OCI-LY1 (cell line): Measurements from ENCODE around the gene C19orf67.

Experiments used
- EZH2 ChIP-seq: fragments of 200-600 bp; sonication (generic), shearing (Covaris generic); IDR thresholded peaks from 2 replicates; pipeline ENCODE4 v1.8.0; 2017; ENCODE audit warnings: borderline replicate concordance, mixed run types, mild to moderate bottlenecking, antibody characterized with exemption, low read length, moderate library complexity, mixed read lengths
- TF ChIP-seq, protein P1 (sequence below): fragments of 200-600 bp; sonication (generic), shearing (Covaris generic); IDR thresholded peaks from 2 replicates; pipeline ENCODE4 v1.5.1; 2017; ENCODE audit warnings: mild to moderate bottlenecking, antibody characterized with exemption, low read length, moderate library complexity, mixed read lengths

DNA sequence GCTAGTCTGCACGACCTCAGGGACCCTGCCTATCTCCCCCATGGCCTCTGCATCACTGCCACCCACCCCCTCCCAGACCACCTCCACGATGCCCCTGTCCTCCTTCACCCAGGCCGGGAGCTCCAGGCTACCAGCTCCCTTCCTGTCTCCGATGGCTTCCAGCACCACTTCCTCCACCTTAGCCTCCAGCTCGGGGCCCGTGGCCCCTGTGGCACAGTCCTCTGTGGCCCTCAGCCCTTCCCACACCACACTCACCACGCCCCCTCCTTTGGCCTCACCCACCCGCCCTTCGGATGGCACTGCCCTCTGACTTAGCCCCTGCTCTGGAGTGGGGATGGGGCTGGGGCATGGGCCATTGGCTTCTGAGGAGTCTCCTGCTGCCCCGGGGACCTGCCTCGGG lies 30.9 kb downstream of the C19orf67 start:
- TF ChIP-seq, protein P1, sequence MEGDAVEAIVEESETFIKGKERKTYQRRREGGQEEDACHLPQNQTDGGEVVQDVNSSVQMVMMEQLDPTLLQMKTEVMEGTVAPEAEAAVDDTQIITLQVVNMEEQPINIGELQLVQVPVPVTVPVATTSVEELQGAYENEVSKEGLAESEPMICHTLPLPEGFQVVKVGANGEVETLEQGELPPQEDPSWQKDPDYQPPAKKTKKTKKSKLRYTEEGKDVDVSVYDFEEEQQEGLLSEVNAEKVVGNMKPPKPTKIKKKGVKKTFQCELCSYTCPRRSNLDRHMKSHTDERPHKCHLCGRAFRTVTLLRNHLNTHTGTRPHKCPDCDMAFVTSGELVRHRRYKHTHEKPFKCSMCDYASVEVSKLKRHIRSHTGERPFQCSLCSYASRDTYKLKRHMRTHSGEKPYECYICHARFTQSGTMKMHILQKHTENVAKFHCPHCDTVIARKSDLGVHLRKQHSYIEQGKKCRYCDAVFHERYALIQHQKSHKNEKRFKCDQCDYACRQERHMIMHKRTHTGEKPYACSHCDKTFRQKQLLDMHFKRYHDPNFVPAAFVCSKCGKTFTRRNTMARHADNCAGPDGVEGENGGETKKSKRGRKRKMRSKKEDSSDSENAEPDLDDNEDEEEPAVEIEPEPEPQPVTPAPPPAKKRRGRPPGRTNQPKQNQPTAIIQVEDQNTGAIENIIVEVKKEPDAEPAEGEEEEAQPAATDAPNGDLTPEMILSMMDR: no peak
- TF ChIP-seq EZH2: no peak
